Body of pancreas (tissue), 4 donors: ENCODE measurements around the gene KHDRBS2.

Experiments
- CTCF ChIP-seq, 7 experiments: fragments of 450-650 bp in 4 of 7; fragments of 200-600 bp in 3 of 7; sonication (generic) in 3 of 7; IDR thresholded peaks; one replicate each; pipeline ENCODE4 v1.5.1; 2016 to 2019; ENCODE audit warnings: antibody characterized with exemption in 7 of 7
- POLR2A ChIP-seq, 3 donors: fragments of 450-650 bp; IDR thresholded peaks; one replicate each; pipeline ENCODE4 v1.6.1; 2016; ENCODE audit warnings: antibody characterized with exemption in 3 of 3, mild to moderate bottlenecking in 2 of 3

GRCh38 chr6:61977947-61978346, 308.1 kb downstream of the KHDRBS2 start:
- no peak for TF ChIP-seq POLR2A (IDR thresholded peaks at IDR 0.05)
- TF ChIP-seq CTCF (IDR thresholded peaks at IDR 0.05): no peak
